ENCODE measurements around the gene ZBED6. TPM values are rescaled to one million over a fixed set of nuclear protein-coding genes. Genes with fewer than 3 reads are reported as not detected.

ZBED6 gene
- total and polyA plus RNA-seq, 10 donors, result 0.17 to 49.6 (median 27.6) TPM

DNA sequence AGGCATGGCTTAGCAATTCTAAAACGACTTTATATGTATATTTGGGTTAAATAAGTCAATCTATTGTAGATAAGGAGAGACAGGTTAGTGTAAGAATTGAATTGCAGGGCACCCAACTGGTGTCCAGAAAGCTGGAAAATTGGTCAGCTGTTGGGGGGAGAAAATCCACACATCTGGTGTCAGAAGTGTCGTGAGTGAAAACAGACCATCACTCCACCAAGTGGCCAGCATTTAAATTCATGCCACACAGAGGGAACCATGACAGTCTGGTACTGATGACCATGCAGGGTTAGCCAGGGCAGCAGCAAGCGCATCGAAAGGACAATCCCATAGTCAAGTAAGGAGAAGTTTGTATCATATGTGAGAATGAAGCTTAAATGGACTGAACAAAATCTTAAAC is 18.8 kb upstream of the ZBED6 start:
- Histone ChIP-seq H3K4me1 (peaks cover 0 to 8% (median 0%) of the 10 kb centered on the region in 6 donors), H3K27me3 (replicated peaks in 1 of 7) (no peaks in the 10 kb centered on the region), H3K9me3 (no peaks in the 10 kb centered on the region), H3K27ac (no peak overlapping the region), H3K36me3 (peaks cover 0 to 37% (median 6%) of the 10 kb centered on the region in 6 donors), H3K4me3 (no peak overlapping the region)
- TF ChIP-seq, protein P1, sequence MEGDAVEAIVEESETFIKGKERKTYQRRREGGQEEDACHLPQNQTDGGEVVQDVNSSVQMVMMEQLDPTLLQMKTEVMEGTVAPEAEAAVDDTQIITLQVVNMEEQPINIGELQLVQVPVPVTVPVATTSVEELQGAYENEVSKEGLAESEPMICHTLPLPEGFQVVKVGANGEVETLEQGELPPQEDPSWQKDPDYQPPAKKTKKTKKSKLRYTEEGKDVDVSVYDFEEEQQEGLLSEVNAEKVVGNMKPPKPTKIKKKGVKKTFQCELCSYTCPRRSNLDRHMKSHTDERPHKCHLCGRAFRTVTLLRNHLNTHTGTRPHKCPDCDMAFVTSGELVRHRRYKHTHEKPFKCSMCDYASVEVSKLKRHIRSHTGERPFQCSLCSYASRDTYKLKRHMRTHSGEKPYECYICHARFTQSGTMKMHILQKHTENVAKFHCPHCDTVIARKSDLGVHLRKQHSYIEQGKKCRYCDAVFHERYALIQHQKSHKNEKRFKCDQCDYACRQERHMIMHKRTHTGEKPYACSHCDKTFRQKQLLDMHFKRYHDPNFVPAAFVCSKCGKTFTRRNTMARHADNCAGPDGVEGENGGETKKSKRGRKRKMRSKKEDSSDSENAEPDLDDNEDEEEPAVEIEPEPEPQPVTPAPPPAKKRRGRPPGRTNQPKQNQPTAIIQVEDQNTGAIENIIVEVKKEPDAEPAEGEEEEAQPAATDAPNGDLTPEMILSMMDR (IDR thresholded peaks at IDR 0.05 in 8 of 11, conservative IDR thresholded peaks at IDR 0.05 in 3 of 11), result peak in 5 of 11 experiments; percentile 15 to 27 (median 21)
- no peak for TF ChIP-seq POLR2A (IDR thresholded peaks at IDR 0.05)
- DNase-seq, result no peak
- 66 to 84% (median 74%) methylated on average over 4 of the region's 4 CpGs for WGBS, 5 donors
- intact Hi-C loops (cut with DNase I; ENCODE audit: low total_unique reads), result no loop called here

DNA sequence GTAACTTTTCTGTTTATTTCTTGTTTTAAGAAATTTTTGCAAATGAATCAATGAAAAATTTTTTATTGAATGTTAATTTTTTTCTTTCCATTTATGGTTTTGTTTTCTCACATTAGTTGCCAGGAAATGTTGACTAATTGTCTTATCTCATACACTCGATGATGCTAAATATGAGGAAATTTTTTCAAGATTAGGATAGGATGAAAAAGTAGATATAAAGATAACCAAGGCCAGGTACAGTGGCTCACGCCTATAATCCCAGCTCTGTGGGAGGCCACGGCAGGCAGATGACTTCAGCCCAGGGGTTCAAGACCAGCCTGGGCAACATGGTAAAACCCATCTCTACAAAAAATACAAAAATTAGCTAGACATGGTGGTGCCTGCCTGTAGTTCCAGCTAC is 17.8 kb upstream of the ZBED6 start:
- Histone ChIP-seq H3K4me3 (no peak overlapping the region), H3K27me3 (replicated peaks in 1 of 7) (no peaks in the 10 kb centered on the region), H3K9me3 (no peaks in the 10 kb centered on the region), H3K4me1 (peaks cover 0 to 6% (median 0%) of the 10 kb centered on the region in 6 donors), H3K36me3 (peaks cover 0 to 28% (median 3%) of the 10 kb centered on the region in 6 donors), H3K27ac (no peak overlapping the region)
- TF ChIP-seq, protein P1 (IDR thresholded peaks at IDR 0.05 in 8 of 11, conservative IDR thresholded peaks at IDR 0.05 in 3 of 11), result no peak
- TF ChIP-seq POLR2A (IDR thresholded peaks at IDR 0.05) (no peak), POLR2AphosphoS5 (IDR thresholded peaks at IDR 0.05) (no peak)
- 66 to 75% (median 70%) methylated on average over 3 of the region's 3 CpGs for WGBS, 5 donors
- DNase-seq, result no peak
- intact Hi-C loops (cut with DNase I; ENCODE audit: low total_unique reads), result no loop called here

DNA sequence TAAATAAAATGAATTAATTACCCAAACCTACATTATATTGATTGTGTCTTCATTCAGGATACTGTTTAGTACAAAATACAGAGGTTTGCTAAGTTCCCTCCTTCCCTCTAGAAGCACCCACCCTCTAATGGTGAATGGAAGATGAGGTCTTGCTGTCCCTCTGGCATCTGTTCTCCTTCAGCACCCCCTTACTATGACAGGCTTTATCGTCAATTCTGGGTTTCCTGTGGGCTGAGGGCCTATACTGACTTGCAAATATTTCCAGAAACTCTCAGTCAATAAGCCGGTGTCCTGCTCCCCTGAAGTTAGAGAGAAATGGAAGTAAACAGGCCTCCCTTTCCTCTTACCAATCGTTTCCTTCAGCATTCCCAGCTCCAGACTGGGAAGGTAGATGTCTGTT is 17.3 kb upstream of the ZBED6 start:
- Histone ChIP-seq H3K27me3 (replicated peaks in 1 of 7) (no peaks in the 10 kb centered on the region), H3K4me1 (peaks cover 0 to 6% (median 0%) of the 10 kb centered on the region in 6 donors), H3K36me3 (peaks cover 0 to 22% (median 3%) of the 10 kb centered on the region in 6 donors), H3K9me3 (no peaks in the 10 kb centered on the region), H3K27ac (no peak overlapping the region), H3K4me3 (no peak overlapping the region)
- DNase-seq, result no peak
- TF ChIP-seq POLR2AphosphoS5 (IDR thresholded peaks at IDR 0.05) (no peak), POLR2A (IDR thresholded peaks at IDR 0.05) (no peak)
- TF ChIP-seq, protein P1 (IDR thresholded peaks at IDR 0.05 in 8 of 11, conservative IDR thresholded peaks at IDR 0.05 in 3 of 11), result no peak
- intact Hi-C loops (cut with DNase I; ENCODE audit: low total_unique reads), result no loop called here
- 35 to 55% (median 44%) methylated on average over 3 of the region's 3 CpGs for WGBS, 5 donors

DNA sequence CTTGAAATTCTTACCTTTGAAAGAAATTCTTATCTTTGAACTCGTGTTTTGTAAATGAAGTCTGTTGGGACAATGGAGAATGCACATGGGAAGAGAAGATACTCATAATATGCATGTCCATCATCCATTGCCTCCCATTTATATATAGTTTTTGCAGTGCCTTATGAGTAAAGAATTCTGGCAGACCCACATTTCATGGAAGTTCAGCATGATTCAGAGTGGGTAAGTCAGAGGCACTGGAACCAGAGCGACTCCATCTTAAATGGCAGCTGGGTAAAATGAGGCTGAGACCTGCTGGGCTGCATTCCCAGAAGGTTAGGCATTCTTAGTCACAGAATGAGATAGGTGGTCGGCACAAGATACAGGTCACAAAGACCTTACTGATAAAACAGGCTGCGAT is 16.6 kb upstream of the ZBED6 start:
- 92 to 98% (median 95%) methylated on average over 4 of the region's 4 CpGs for WGBS, 5 donors

More for the DNA sequence above, 16.6 kb upstream of the ZBED6 start:
- no peaks in the 10 kb centered on the region for H3K27me3 ChIP-seq (replicated peaks in 1 of 7)
- H3K4me1 ChIP-seq, result peaks cover 0 to 6% (median 0%) of the 10 kb centered on the region in 6 donors
- no peak overlapping the region for H3K27ac ChIP-seq
- H3K9me3 ChIP-seq, result no peaks in the 10 kb centered on the region
- peaks cover 0 to 16% (median 3%) of the 10 kb centered on the region in 6 donors for H3K36me3 ChIP-seq
- TF ChIP-seq POLR2A (IDR thresholded peaks at IDR 0.05) (no peak), POLR2AphosphoS5 (IDR thresholded peaks at IDR 0.05) (no peak)
- TF ChIP-seq, protein P1 (IDR thresholded peaks at IDR 0.05 in 8 of 11, conservative IDR thresholded peaks at IDR 0.05 in 3 of 11), result no peak
- no peak overlapping the region for H3K4me3 ChIP-seq
- DNase-seq, result no peak
- intact Hi-C loops (cut with DNase I; ENCODE audit: low total_unique reads), result no loop called here

Data from spleen (tissue), 11 donors.